Cardiac septum (tissue), 1 donor: Measurements from ENCODE around the gene DUS3L. TPM values are rescaled to one million over a fixed set of nuclear protein-coding genes. Genes with fewer than 3 reads are reported as not detected.
"Not testable (repeated sequence)": the region's sequence is repeated elsewhere in the genome, so short reads cannot be mapped to it uniquely, and the experiment has no call there.

ENCODE experiments used
- DNase-seq: peaks from one replicate; pipeline ENCODE4 v3.0.0-alpha.2; 2020; ENCODE audit warnings: low spot score
- intact Hi-C: fragments of 100-400 bp; cut with DNase I; formaldehyde crosslinking; loops from one replicate; pipeline ENCODE4 v1.14.0; 2022
- total RNA-seq: library from RNA; stranded (reverse); fragmentation: NEBNext Ultra II Directional; extraction: Animal tissue kit (Norgen Biotek cat#: 25700); gene quantifications from one replicate; pipeline ENCODE4 v1.2.1, GENCODE V29; 2021
- donor health status: DM: no; HTN: no; CAD: no.

DUS3L gene
- total RNA-seq, 1 donor from 2014 or later, result 21.6 TPM

- intact Hi-C loops, result no loop called here
- no peak for DNase-seq
Measured at GRCh38 chr19:5782945-5783919, 7.7 kb downstream of the DUS3L start.

GRCh38 chr19:5782322-5782721 is 8.6 kb downstream of the DUS3L start:
- no peak for DNase-seq
- intact Hi-C loops, result no loop called here

- intact Hi-C loops, DNase-seq: not testable (repeated sequence)
Measured at GRCh38 chr19:5780916-5781315, 10.0 kb downstream of the DUS3L start.

- intact Hi-C loops, result no loop called here
- DNase-seq, result no peak
Measured at GRCh38 chr19:5778402-5778801, 12.6 kb downstream of the DUS3L start.

GRCh38 chr19:5775668-5776309 is 15.2 kb downstream of the DUS3L start:
- DNase-seq, result no peak
- intact Hi-C loops, result no loop called here

- intact Hi-C loops, result no loop called here
Measured at GRCh38 chr19:5774921-5775320, 16.0 kb downstream of the DUS3L start.

GRCh38 chr19:5773276-5773675 is 17.7 kb downstream of the DUS3L start:
- intact Hi-C loops, result loop anchor here (2.0 kb wide), 1 partner anchor 250 kb away; no protein-coding TSS in a partner anchor
- no peak for DNase-seq

More at GRCh38 chr19:5774921-5775320, 16.0 kb downstream of the DUS3L start:
- no peak for DNase-seq

GRCh38 chr19:5772416-5772815 is 18.5 kb downstream of the DUS3L start:
- intact Hi-C loops, result loop anchor here (2.0 kb wide), 1 partner anchor 250 kb away; no protein-coding TSS in a partner anchor
- DNase-seq, result no peak

GRCh38 chr19:5767949-5768348 is 23.0 kb downstream of the DUS3L start:
- no peak for DNase-seq
- intact Hi-C loops, result no loop called here

- intact Hi-C loops, result no loop called here
- no peak for DNase-seq
Measured at GRCh38 chr19:5765220-5765619, 25.7 kb downstream of the DUS3L start.

GRCh38 chr19:5762608-5763217 is 28.2 kb downstream of the DUS3L start:
- no peak for DNase-seq
- intact Hi-C loops, result no loop called here

GRCh38 chr19:5753743-5754142 is 37.2 kb downstream of the DUS3L start:
- intact Hi-C loops, result no loop called here
- DNase-seq, result no peak

GRCh38 chr19:5751709-5752108 is 39.3 kb downstream of the DUS3L start:
- DNase-seq, result no peak
- intact Hi-C loops, result no loop called here

- no peak for DNase-seq
- intact Hi-C loops, result no loop called here
Measured at GRCh38 chr19:5749505-5749904, 41.5 kb downstream of the DUS3L start.

GRCh38 chr19:5748920-5749319 is 42.0 kb downstream of the DUS3L start:
- DNase-seq, intact Hi-C loops: not testable (repeated sequence)

GRCh38 chr19:5744999-5745398 is 46.0 kb downstream of the DUS3L start:
- intact Hi-C loops, DNase-seq: not testable (repeated sequence)

- intact Hi-C loops, result no loop called here
- DNase-seq, result no peak
Measured at GRCh38 chr19:5743630-5744029, 47.3 kb downstream of the DUS3L start.

GRCh38 chr19:5742051-5742450 is 48.9 kb downstream of the DUS3L start:
- no peak for DNase-seq
- intact Hi-C loops, result no loop called here

- intact Hi-C loops, result no loop called here
- DNase-seq, result no peak
Measured at GRCh38 chr19:5738423-5738822, 52.5 kb downstream of the DUS3L start.
